Transverse colon (tissue), 4 donors: ENCODE results near the gene SHMT1.

Experiments
- CTCF ChIP-seq, 5 experiments: fragments of 200-600 bp in 3 of 5; fragments of 450-650 bp in 2 of 5; sonication (generic) in 3 of 5; IDR thresholded peaks; 1 replicate in 2 of 5; 2 replicates in 3 of 5; pipeline ENCODE4 v1.5.1; 2016 to 2017; ENCODE audit warnings: antibody characterized with exemption in 5 of 5, inconsistent platforms in 3 of 5, mild to moderate bottlenecking in 2 of 5, moderate library complexity in 1 of 5
- POLR2AphosphoS5 ChIP-seq, 3 donors: sonication (generic); formaldehyde crosslinking; IDR thresholded peaks; one replicate each; pipeline ENCODE4 v1.6.1; 2016; ENCODE audit warnings: antibody characterized with exemption in 3 of 3

GRCh38 chr17:18382441-18383078, 19.2 kb upstream of the SHMT1 start:
- TF ChIP-seq CTCF (IDR thresholded peaks at IDR 0.05) (no peak), POLR2AphosphoS5 (IDR thresholded peaks at IDR 0.05) (no peak)
